ENCODE results near the gene ZMYND11.

The ZMYND11 gene

GRCh38 chr10:135132-135600 is at the start of gene ZMYND11:
ZMYND11 (plus strand) TSS chr10:135455; CDS start chr10:180013, 44,558 bp downstream.
- DNase-seq: peak; percentile 80

GRCh38 chr10:86031-86430 is 49.2 kb upstream of the ZMYND11 start:
- no peak for DNase-seq

- no peak for DNase-seq
Observed at GRCh38 chr10:87177-88080, 47.8 kb upstream of the ZMYND11 start.

- DNase-seq: no peak
Observed at GRCh38 chr10:88253-88652, 47.0 kb upstream of the ZMYND11 start.

GRCh38 chr10:89248-89647 is 46.0 kb upstream of the ZMYND11 start:
- no peak for DNase-seq

GRCh38 chr10:90161-90560 is 45.1 kb upstream of the ZMYND11 start:
- no peak for DNase-seq

GRCh38 chr10:91313-91712 is 43.9 kb upstream of the ZMYND11 start:
- DNase-seq: no peak

GRCh38 chr10:92153-92552 is 43.1 kb upstream of the ZMYND11 start:
- no peak for DNase-seq

GRCh38 chr10:92846-93245 is 42.4 kb upstream of the ZMYND11 start:
- DNase-seq: no peak

- DNase-seq: no peak
Observed at GRCh38 chr10:94613-95012, 40.6 kb upstream of the ZMYND11 start.

- no peak for DNase-seq
Observed at GRCh38 chr10:95356-96115, 39.7 kb upstream of the ZMYND11 start.

- no peak for DNase-seq
Observed at GRCh38 chr10:96466-96865, 38.8 kb upstream of the ZMYND11 start.

GRCh38 chr10:104416-104815 is 30.8 kb upstream of the ZMYND11 start:
- DNase-seq: no peak

- DNase-seq: no peak
Observed at GRCh38 chr10:104862-105565, 30.2 kb upstream of the ZMYND11 start.

GRCh38 chr10:105806-106205 is 29.4 kb upstream of the ZMYND11 start:
- DNase-seq: no peak

- no peak for DNase-seq
Observed at GRCh38 chr10:106740-107139, 28.5 kb upstream of the ZMYND11 start.

- no peak for DNase-seq
Observed at GRCh38 chr10:112246-112645, 23.0 kb upstream of the ZMYND11 start.

- DNase-seq: no peak
Observed at GRCh38 chr10:124874-125273, 10.4 kb upstream of the ZMYND11 start.

- DNase-seq: no peak
Observed at GRCh38 chr10:127612-128432, 7.4 kb upstream of the ZMYND11 start.

GRCh38 chr10:129810-130209 is 5.4 kb upstream of the ZMYND11 start:
- peak; percentile 20 for DNase-seq

GRCh38 chr10:132946-133898 is 2.0 kb upstream of the ZMYND11 start:
- peak; percentile 85 for DNase-seq
